HEK293T (cell line): ENCODE data around the gene C11orf24.
A peak's percentile ranks its signal among the peaks of the same experiment; 100 is the strongest.

Experiments used
- CTCF ChIA-PET: fragments of 350-600 bp; formaldehyde crosslinking; extraction: SDS; loops from one replicate; lab custom pipeline; 2021; ENCODE audit warnings: antibody characterized with exemption, inconsistent platforms; lab: Yijun Ruan, JAX
- POLR2A ChIA-PET: fragments of 350-600 bp; formaldehyde crosslinking; extraction: SDS; loops from one replicate; lab custom pipeline; 2020; ENCODE audit warnings: antibody characterized with exemption, inconsistent platforms; lab: Yijun Ruan, JAX
- DNase-seq: peaks from one replicate; pipeline ENCODE4 v3.0.0; 2012; ENCODE audit warnings: mixed read lengths; ENCODE audit errors: extremely low spot score
- ARNT ChIP-seq: fragments of 450-650 bp; IDR thresholded peaks from 2 replicates; pipeline ENCODE4 v1.6.1; 2017; ENCODE audit warnings: mild to moderate bottlenecking
- BHLHE40 ChIP-seq: fragments of 450-650 bp; IDR thresholded peaks from 2 replicates; pipeline ENCODE4 v1.6.1; 2016; ENCODE audit warnings: mild to moderate bottlenecking, moderate library complexity, borderline replicate concordance
- CTBP1 ChIP-seq: fragments of 450-650 bp; IDR thresholded peaks from 2 replicates; pipeline ENCODE4 v1.6.1; 2016; ENCODE audit warnings: borderline replicate concordance
- ELF4 ChIP-seq: fragments of 450-650 bp; IDR thresholded peaks from 2 replicates; pipeline ENCODE4 v1.6.1; 2017; ENCODE audit warnings: antibody characterized with exemption
- FOXA1 ChIP-seq: fragments of 450-650 bp; IDR thresholded peaks from 2 replicates; pipeline ENCODE4 v1.6.1; 2016; ENCODE audit warnings: mild to moderate bottlenecking
- FOXK2 ChIP-seq: fragments of 450-650 bp; IDR thresholded peaks from 2 replicates; pipeline ENCODE4 v1.6.1; 2016; ENCODE audit warnings: mild to moderate bottlenecking
- FOXM1 ChIP-seq: fragments of 450-650 bp; IDR thresholded peaks from 2 replicates; pipeline ENCODE4 v1.6.1; 2017; ENCODE audit warnings: mild to moderate bottlenecking, borderline replicate concordance
- HDGF ChIP-seq: fragments of 450-650 bp; IDR thresholded peaks from 2 replicates; pipeline ENCODE4 v1.6.1; 2017; ENCODE audit warnings: antibody characterized with exemption, borderline replicate concordance
- L3MBTL2 ChIP-seq: fragments of 450-650 bp; conservative IDR thresholded peaks from 2 replicates; pipeline ENCODE4 v1.6.1; 2016; ENCODE audit warnings: mild to moderate bottlenecking
- LEF1 ChIP-seq: fragments of 450-650 bp; IDR thresholded peaks from 2 replicates; pipeline ENCODE4 v1.6.1; 2017; ENCODE audit warnings: mild to moderate bottlenecking, borderline replicate concordance
- NFRKB ChIP-seq: fragments of 450-650 bp; IDR thresholded peaks from 2 replicates; pipeline ENCODE4 v1.6.1; 2016; ENCODE audit warnings: mild to moderate bottlenecking, moderate library complexity
- SP1 ChIP-seq: fragments of 450-650 bp; IDR thresholded peaks from 2 replicates; pipeline ENCODE4 v1.6.1; 2017
- SUZ12 ChIP-seq: fragments of 450-650 bp; IDR thresholded peaks from 2 replicates; pipeline ENCODE4 v1.6.1; 2016; ENCODE audit warnings: mild to moderate bottlenecking
- TARDBP ChIP-seq: fragments of 450-650 bp; IDR thresholded peaks from 2 replicates; pipeline ENCODE4 v1.6.1; 2016
- ZNF384 ChIP-seq: fragments of 450-650 bp; IDR thresholded peaks from 2 replicates; pipeline ENCODE4 v1.6.1; 2016
- TF ChIP-seq, protein P1 (sequence below): fragments of 450-650 bp; IDR thresholded peaks from 2 replicates; pipeline ENCODE4 v1.6.1; 2016

The C11orf24 gene

GRCh38 chr11:68214173-68215086 is 57.3 kb downstream of the C11orf24 start:
- DNase-seq: peak; percentile 30
- ChIA-PET CTCF (no interaction called here), POLR2A (no interaction called here)
- TF ChIP-seq L3MBTL2: peak; percentile 31; the same call in 1 of the 2 replicates
- TF ChIP-seq CTBP1: no peak
- TF ChIP-seq FOXA1: no peak
- TF ChIP-seq HDGF: no peak
- no peak for TF ChIP-seq TARDBP
- TF ChIP-seq ELF4: no peak
- no peak for TF ChIP-seq FOXK2

DNA sequence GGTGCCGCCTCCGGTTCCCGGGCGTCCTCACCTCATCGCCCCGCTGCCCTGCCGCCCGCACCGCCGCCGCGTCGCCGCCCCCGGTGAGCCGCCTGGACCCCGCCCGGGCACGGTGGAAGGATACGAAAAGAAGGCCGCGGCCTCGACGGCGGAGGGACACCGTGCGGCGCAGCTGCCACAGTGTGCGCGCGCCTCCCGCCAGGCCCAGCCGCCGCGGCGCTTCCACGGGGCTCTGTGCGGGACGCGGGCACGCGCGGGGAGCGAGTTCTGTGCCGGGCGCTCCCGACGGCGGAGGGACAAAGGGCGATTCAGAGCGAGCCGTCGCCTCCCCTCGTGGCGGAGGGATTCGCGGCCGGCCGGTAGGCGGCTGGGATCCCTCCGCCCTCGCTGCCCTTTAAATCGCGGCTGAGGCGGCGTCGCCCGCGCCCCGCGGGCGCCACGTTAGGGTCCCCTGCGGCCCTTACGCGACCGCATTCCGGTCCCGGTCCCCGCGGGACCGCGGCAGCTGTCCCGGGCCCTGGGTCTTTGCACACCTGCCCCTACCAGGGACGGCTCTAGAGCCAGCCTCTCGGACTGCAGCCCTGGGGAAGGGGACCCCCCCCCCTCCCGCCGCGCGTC is 58.1 kb downstream of the C11orf24 start:
- peak; percentile 74 for DNase-seq
- POLR2A ChIA-PET: no interaction called here
- TF ChIP-seq SUZ12 (no peak), CTBP1 (no peak), ELF4 (no peak; the same call in 1 of the 2 replicates), ZNF384 (no peak), NFRKB (peak; percentile 91), FOXK2 (no peak), SP1 (no peak), L3MBTL2 (0 out of 2 replicates have a peak, but pooled peaks have one; percentile 27), FOXM1 (0 out of 2 replicates have a peak, but pooled peaks have one; percentile 45), BHLHE40 (no peak), LEF1 (peak; percentile 96), TARDBP (peak; percentile 90), HDGF (no peak), FOXA1 (no peak), ARNT (peak; percentile 31; the same call in 1 of the 2 replicates)
- TF ChIP-seq, protein P1, sequence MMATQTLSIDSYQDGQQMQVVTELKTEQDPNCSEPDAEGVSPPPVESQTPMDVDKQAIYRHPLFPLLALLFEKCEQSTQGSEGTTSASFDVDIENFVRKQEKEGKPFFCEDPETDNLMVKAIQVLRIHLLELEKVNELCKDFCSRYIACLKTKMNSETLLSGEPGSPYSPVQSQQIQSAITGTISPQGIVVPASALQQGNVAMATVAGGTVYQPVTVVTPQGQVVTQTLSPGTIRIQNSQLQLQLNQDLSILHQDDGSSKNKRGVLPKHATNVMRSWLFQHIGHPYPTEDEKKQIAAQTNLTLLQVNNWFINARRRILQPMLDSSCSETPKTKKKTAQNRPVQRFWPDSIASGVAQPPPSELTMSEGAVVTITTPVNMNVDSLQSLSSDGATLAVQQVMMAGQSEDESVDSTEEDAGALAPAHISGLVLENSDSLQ: no peak
- CTCF ChIA-PET: no interaction called here

DNA sequence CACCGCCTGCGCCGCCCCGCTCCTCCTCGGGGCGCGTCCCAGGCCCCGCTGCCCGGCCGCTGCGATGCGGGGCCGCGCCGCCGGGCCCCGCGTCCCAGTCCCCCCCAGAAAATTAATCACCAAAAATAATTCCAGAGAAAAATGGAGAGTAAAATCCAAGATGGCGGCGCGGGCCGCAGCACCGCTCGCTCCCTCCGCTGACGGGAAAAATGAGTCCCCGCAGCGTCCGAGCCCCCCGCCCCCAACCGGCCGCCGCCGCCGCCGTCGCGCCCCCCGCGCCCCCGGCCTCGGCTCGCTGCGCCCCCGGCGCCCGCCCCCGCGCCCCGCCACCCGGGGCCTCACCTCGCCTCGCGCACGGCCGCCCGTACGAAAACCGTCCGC is 58.6 kb downstream of the C11orf24 start, which contains the start of gene KMT5B:
Gene KMT5B (minus strand): TSS at position 162 of the 381 bp plus-strand sequence. CDS start 23,220 bp downstream, outside the sequence.
- peak; percentile 36 for DNase-seq
- no peak for TF ChIP-seq SUZ12
- TF ChIP-seq SP1: no peak
- no peak for TF ChIP-seq ELF4
- no peak for TF ChIP-seq FOXM1
- TF ChIP-seq, protein P1: no peak
- no peak for TF ChIP-seq LEF1
- no peak for TF ChIP-seq TARDBP
- TF ChIP-seq BHLHE40: no peak
- no peak for TF ChIP-seq FOXK2
- TF ChIP-seq NFRKB: no peak
- TF ChIP-seq HDGF: no peak
- no peak for TF ChIP-seq ZNF384
- no peak for TF ChIP-seq CTBP1
- no peak for TF ChIP-seq L3MBTL2
- ChIA-PET CTCF (no interaction called here), POLR2A (interaction anchor here (1.0 kb wide), 1 partner anchor 105 kb away, joined by 3 read pairs; no protein-coding TSS in a partner anchor)

GRCh38 chr11:68212421-68213134 is 59.2 kb downstream of the C11orf24 start:
- peak; percentile 33; the same call in 1 of the 2 replicates for TF ChIP-seq L3MBTL2
- no peak for TF ChIP-seq CTBP1
- no peak for TF ChIP-seq NFRKB
- no peak for TF ChIP-seq HDGF
- DNase-seq: peak; percentile 76
- POLR2A ChIA-PET: interaction anchor here (1.0 kb wide), 1 partner anchor 104 kb away, joined by 3 read pairs; no protein-coding TSS in a partner anchor
- CTCF ChIA-PET: no interaction called here

DNA sequence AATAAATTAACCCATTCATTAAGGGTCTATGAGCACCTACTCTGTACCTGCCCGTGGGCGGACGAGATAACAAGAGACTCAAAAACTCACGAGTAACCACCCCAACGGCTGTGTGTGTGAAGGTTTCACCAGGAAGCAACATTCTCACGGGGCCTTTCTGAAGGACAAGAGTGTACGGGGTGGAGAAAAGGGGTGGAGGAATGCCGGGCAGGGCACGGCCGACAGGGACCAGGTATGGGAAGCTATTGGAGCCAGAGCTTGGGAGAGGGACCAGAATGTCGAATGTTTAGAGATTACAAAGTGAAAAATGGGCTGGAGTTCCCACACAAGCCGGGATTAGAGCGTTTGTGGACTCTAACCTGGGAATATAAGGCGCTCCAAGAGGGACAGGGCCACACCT is 60.2 kb downstream of the C11orf24 start:
- ChIA-PET CTCF (interaction anchor here (1.1 kb wide), 1 partner anchor 88 kb away, joined by 4 read pairs; no protein-coding TSS in a partner anchor), POLR2A (no interaction called here)
- no peak for DNase-seq
- no peak for TF ChIP-seq ZNF384
- no peak for TF ChIP-seq FOXA1
- TF ChIP-seq FOXK2: no peak
- TF ChIP-seq FOXM1: no peak
- TF ChIP-seq CTBP1: no peak
- no peak for TF ChIP-seq ARNT
- TF ChIP-seq HDGF: no peak
- no peak for TF ChIP-seq ELF4
- no peak for TF ChIP-seq SUZ12
- TF ChIP-seq L3MBTL2: no peak
- TF ChIP-seq BHLHE40: no peak
- no peak for TF ChIP-seq LEF1
- TF ChIP-seq, protein P1: no peak
- TF ChIP-seq NFRKB: no peak
- no peak for TF ChIP-seq TARDBP
- TF ChIP-seq SP1: no peak
